DOHH2 (cell line): ENCODE data around the gene GUCD1.

ENCODE experiments used
- H3F3A ChIP-seq: fragments of 200-600 bp; sonication (generic), shearing (Covaris generic); 2 replicates; pipeline ENCODE4 v1.6.0; 2016; ENCODE audit warnings: antibody characterized with exemption, mild to moderate bottlenecking; ENCODE audit not compliant: control insufficient read depth, insufficient read depth
- H3K27ac ChIP-seq: fragments of 200-600 bp; sonication (generic); 2 replicates; pipeline ENCODE4 v1.5.1; 2014; ENCODE audit warnings: low read depth, mild to moderate bottlenecking, low read length, moderate library complexity
- H3K27me3 ChIP-seq: fragments of 200-600 bp; sonication (generic); 2 replicates; pipeline ENCODE4 v1.6.1; 2014; ENCODE audit warnings: mild to moderate bottlenecking, low read length, mixed read lengths; ENCODE audit not compliant: control insufficient read depth
- H3K36me3 ChIP-seq: fragments of 200-600 bp; sonication (generic); 2 replicates; pipeline ENCODE4 v1.6.1; 2014; ENCODE audit warnings: mild to moderate bottlenecking, low read length, moderate library complexity, mixed read lengths; ENCODE audit not compliant: control insufficient read depth
- H3K4me1 ChIP-seq: fragments of 200-600 bp; sonication (generic); 2 replicates; pipeline ENCODE4 v1.6.1; 2014; ENCODE audit warnings: mild to moderate bottlenecking, low read length, mixed read lengths; ENCODE audit not compliant: control insufficient read depth
- H3K4me2 ChIP-seq: fragments of 200-600 bp; sonication (generic); 2 replicates; pipeline ENCODE4 v1.6.0; 2014; ENCODE audit warnings: mild to moderate bottlenecking, low read length, moderate library complexity
- H3K4me3 ChIP-seq: fragments of 200-600 bp; sonication (generic); 2 replicates; pipeline ENCODE4 v1.5.1; 2014; ENCODE audit warnings: mild to moderate bottlenecking, low read length, mixed read lengths
- H3K79me2 ChIP-seq: fragments of 200-600 bp; sonication (generic); 2 replicates; pipeline ENCODE4 v1.6.1; 2014; ENCODE audit warnings: mild to moderate bottlenecking, low read length, mixed read lengths; ENCODE audit not compliant: control insufficient read depth
- H3K9me2 ChIP-seq: fragments of 200-600 bp; sonication (generic); replicated peaks from 2 replicates; pipeline ENCODE4 v1.6.1; 2014; ENCODE audit warnings: mild to moderate bottlenecking, low read length, mixed read lengths; ENCODE audit not compliant: control insufficient read depth
- H3K9me3 ChIP-seq: fragments of 200-600 bp; sonication (generic); 2 replicates; pipeline ENCODE4 v1.6.1; 2014; ENCODE audit warnings: antibody characterized with exemption, low read length, mixed read lengths; ENCODE audit not compliant: control insufficient read depth, insufficient read depth
- H4K20me1 ChIP-seq: fragments of 200-600 bp; sonication (generic); 2 replicates; pipeline ENCODE4 v1.6.0; 2014; ENCODE audit warnings: low read depth, mild to moderate bottlenecking, antibody characterized with exemption, low read length, moderate library complexity; ENCODE audit not compliant: control insufficient read depth, insufficient read depth
- CTCF ChIP-seq: fragments of 200-600 bp; sonication (generic); IDR thresholded peaks from one replicate; pipeline ENCODE4 v1.5.1; 2014; ENCODE audit warnings: antibody characterized with exemption, mild to moderate bottlenecking, low read depth, low read length; ENCODE audit not compliant: poor library complexity, severe bottlenecking
- EZH2phosphoT487 ChIP-seq: fragments of 200-600 bp; sonication (generic); IDR thresholded peaks from 2 replicates; pipeline ENCODE4 v1.6.1; 2017; ENCODE audit warnings: borderline replicate concordance, mild to moderate bottlenecking, antibody characterized with exemption, low read length, moderate library complexity, mixed read lengths

GUCD1 gene

DNA sequence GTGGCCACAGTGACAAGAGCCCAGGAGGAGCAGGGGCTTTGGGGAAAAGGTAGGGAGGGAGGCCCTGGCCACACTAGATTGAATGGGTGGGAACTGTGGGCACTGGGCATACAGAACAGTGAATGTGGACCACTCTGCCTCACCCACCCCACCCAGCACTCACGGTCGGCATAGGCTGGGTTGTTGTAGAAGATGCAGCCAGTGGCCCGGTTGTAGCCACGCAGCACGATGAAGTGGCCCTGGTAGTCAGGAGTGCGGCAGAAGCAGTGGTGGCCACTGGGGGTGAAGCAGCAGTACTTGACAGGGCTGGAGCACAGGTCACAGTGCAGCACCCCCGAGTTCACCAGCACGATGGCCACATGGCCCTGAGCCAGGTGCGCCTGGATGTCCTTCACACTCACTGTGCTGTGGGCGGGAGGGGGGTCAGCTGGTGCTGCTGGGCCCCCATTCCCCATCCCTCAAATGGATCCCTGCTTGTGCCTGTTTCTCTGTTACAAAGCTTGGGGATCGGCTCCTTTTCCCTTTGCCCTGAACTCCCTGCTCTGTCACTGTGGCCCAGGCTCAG is 11.2 kb downstream of the GUCD1 start:
- H3K27me3 ChIP-seq, result no peaks in the 10 kb centered on the region
- H3K9me2 ChIP-seq, result no peaks in the 10 kb centered on the region
- peaks cover 3% of the 10 kb centered on the region; the same call in 1 of the 2 replicates for H3K4me1 ChIP-seq
- TF ChIP-seq CTCF, result no peak
- TF ChIP-seq EZH2phosphoT487, result no peak
- no peak overlapping the region for H3K4me2 ChIP-seq
- H4K20me1 ChIP-seq, result no peaks in the 10 kb centered on the region
- H3K9me3 ChIP-seq, result no peaks in the 10 kb centered on the region
- H3K4me3 ChIP-seq, result no peak overlapping the region
- H3K36me3 ChIP-seq, result peaks cover 83% of the 10 kb centered on the region
- H3K79me2 ChIP-seq, result peaks cover 5% of the 10 kb centered on the region
- H3K27ac ChIP-seq, result no peak overlapping the region
- H3F3A ChIP-seq, result no peaks in the 10 kb centered on the region

- H4K20me1 ChIP-seq, result no peaks in the 10 kb centered on the region
- H3K27ac ChIP-seq, result no peak overlapping the region
- TF ChIP-seq EZH2phosphoT487, result no peak
- TF ChIP-seq CTCF, result no peak
- H3K9me2 ChIP-seq, result no peaks in the 10 kb centered on the region
- H3K4me1 ChIP-seq, result peaks cover 3% of the 10 kb centered on the region; the same call in 1 of the 2 replicates
- no peaks in the 10 kb centered on the region for H3K79me2 ChIP-seq
- no peaks in the 10 kb centered on the region for H3K9me3 ChIP-seq
- no peak overlapping the region for H3K4me3 ChIP-seq
- H3K4me2 ChIP-seq, result no peak overlapping the region
- no peaks in the 10 kb centered on the region for H3F3A ChIP-seq
- H3K36me3 ChIP-seq, result peaks cover 77% of the 10 kb centered on the region
- H3K27me3 ChIP-seq, result no peaks in the 10 kb centered on the region
Observed at GRCh38 chr22:24543185-24543601, 11.7 kb downstream of the GUCD1 start.

DNA sequence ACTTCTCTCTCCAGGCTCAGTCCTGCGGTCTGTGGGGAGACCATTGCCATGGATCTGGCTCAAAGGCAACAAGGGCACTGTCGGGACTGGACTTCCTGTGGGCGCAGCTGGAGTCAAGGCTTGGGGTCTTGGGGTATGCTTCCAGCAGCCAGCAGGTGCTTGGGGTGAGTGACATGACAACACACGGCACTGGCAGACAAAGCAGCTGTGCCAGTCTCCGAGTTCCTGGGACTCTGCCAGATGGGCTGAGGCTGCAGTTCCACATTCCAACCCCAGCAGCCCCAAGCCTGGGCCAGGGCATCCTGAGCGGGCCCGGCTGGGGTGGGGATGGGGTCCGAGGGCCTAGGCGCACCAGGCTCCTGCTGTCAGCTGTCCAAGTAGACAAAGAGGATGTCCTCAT is 12.3 kb downstream of the GUCD1 start:
- Histone ChIP-seq H4K20me1 (no peaks in the 10 kb centered on the region), H3K9me3 (no peaks in the 10 kb centered on the region), H3K27ac (no peak overlapping the region), H3K79me2 (no peaks in the 10 kb centered on the region), H3K4me3 (no peak overlapping the region), H3K27me3 (no peaks in the 10 kb centered on the region), H3K4me2 (no peak overlapping the region), H3K36me3 (peaks cover 71% of the 10 kb centered on the region), H3K9me2 (no peaks in the 10 kb centered on the region), H3K4me1 (peaks cover 3% of the 10 kb centered on the region; the same call in 1 of the 2 replicates), H3F3A (no peaks in the 10 kb centered on the region)
- TF ChIP-seq CTCF (no peak), EZH2phosphoT487 (no peak)
